ENCODE measurements around the gene MSX2. TPM values are rescaled to one million over a fixed set of nuclear protein-coding genes. Genes with fewer than 3 reads are reported as not detected.

The MSX2 gene
- total and polyA plus RNA-seq, 2 of the 8 experiments (the other 6 are each of a cell fraction or from before 2014, with no cell fraction given) = 0.24 to 0.47 TPM

GRCh38 chr5:174675110-174675509 is 49.3 kb upstream of the MSX2 start:
- H3K4me2 ChIP-seq (ENCODE audit: insufficient read depth in 1 of 2, low read depth in 2 of 2, low read length in 2 of 2) = no peak overlapping the region
- H3K23me2 ChIP-seq (ENCODE audit: low read depth, low read length) = no peaks in the 10 kb centered on the region; the same call in 1 of the 2 replicates
- H2AFZ ChIP-seq (ENCODE audit: low read length) = no peak overlapping the region
- no peak overlapping the region for H4K5ac ChIP-seq (ENCODE audit: insufficient read length, low read depth, low read length)
- WGBS, 2 experiments (ENCODE audit: extremely low coverage in 1 of 2, insufficient coverage in 1 of 2, insufficient read length in 1 of 2, insufficient replicate concordance in 2 of 2, low coverage in 1 of 2, low lambda C conversion rate in 2 of 2, missing lambda C conversion rate in 1 of 2) = 83% methylated on average over 2 of the region's 2 CpGs; no CpG with 5 or more reads in 1 of the 2 experiments
- no peak overlapping the region for H3K4me3 ChIP-seq (ENCODE audit: extremely low read depth in 1 of 4, insufficient read depth in 2 of 4, low read depth in 3 of 4, low read length in 4 of 4)
- no peak overlapping the region for H2BK5ac ChIP-seq (ENCODE audit: low read depth, low read length)
- no peak overlapping the region for H3K23ac ChIP-seq (ENCODE audit: insufficient read length)
- H3K18ac ChIP-seq (ENCODE audit: extremely low read depth, low read length) = no peak overlapping the region
- no peak overlapping the region for H2BK120ac ChIP-seq (replicated peaks; ENCODE audit: low read depth, low read length)
- no peak overlapping the region for H2BK12ac ChIP-seq (ENCODE audit: low read depth, low read length)
- TF ChIP-seq JUN (IDR thresholded peaks at IDR 0.05; ENCODE audit: low read depth, low read length) (no peak), SRF (IDR thresholded peaks at IDR 0.05; ENCODE audit: low read depth, low read length) (no peak)
- no peak overlapping the region for H4K91ac ChIP-seq (replicated peaks; ENCODE audit: insufficient read length, low read length)
- H3K79me2 ChIP-seq (ENCODE audit: control insufficient read depth in 1 of 2, insufficient read depth in 2 of 2, low read length in 2 of 2) = no peaks in the 10 kb centered on the region
- H3K14ac ChIP-seq (ENCODE audit: insufficient read length) = no peak overlapping the region
- no peak overlapping the region for H2BK20ac ChIP-seq (ENCODE audit: low read length)
- no peak overlapping the region for H2BK15ac ChIP-seq (ENCODE audit: low read length)
- no peaks in the 10 kb centered on the region for H3K27me3 ChIP-seq (replicated peaks in 1 of 4; ENCODE audit: control insufficient read depth in 3 of 4, extremely low read depth in 1 of 4, insufficient read depth in 3 of 4, low read length in 3 of 4)
- no peak overlapping the region for H3K9ac ChIP-seq (replicated peaks in 1 of 4; ENCODE audit: extremely low read depth in 1 of 4, low read depth in 3 of 4, low read length in 3 of 4)
- H3K4me1 ChIP-seq (replicated peaks in 1 of 4; ENCODE audit: control insufficient read depth in 3 of 4, insufficient read depth in 4 of 4, low read length in 3 of 4) = 0 out of 7 replicates have a peak, but pooled peaks cover 0 to 2% (median 0%) of the 10 kb centered on the region in 4 experiments
- CTCF ChIA-PET (ENCODE audit: partially characterized antibody) = no interaction called here
- no peak overlapping the region for H3K4ac ChIP-seq (replicated peaks; ENCODE audit: insufficient read length, low read depth, low read length)
- FAIRE-seq = no peak
- no peaks in the 10 kb centered on the region for H3K79me1 ChIP-seq (ENCODE audit: low read depth, low read length)
- H4K20me1 ChIP-seq (replicated peaks in 1 of 2; ENCODE audit: control insufficient read depth in 1 of 2, insufficient read depth in 2 of 2, low read length in 2 of 2) = no peaks in the 10 kb centered on the region
- H3K56ac ChIP-seq (replicated peaks; ENCODE audit: insufficient read length, low read depth, low read length) = no peak overlapping the region
- H2AK5ac ChIP-seq (ENCODE audit: low read depth, low read length) = no peak overlapping the region
- H3K9me3 ChIP-seq (ENCODE audit: insufficient read depth in 2 of 2, low read depth in 1 of 2, low read length in 1 of 2) = no peaks in the 10 kb centered on the region
- H3K36me3 ChIP-seq (ENCODE audit: control insufficient read depth in 2 of 4, insufficient read depth in 4 of 4, low read length in 3 of 4) = no peaks in the 10 kb centered on the region
- no peak overlapping the region for H4K8ac ChIP-seq (ENCODE audit: extremely low read depth, insufficient read depth, low read length)
- POLR2A ChIA-PET (ENCODE audit: partially characterized antibody) = interaction anchor here (0.7 kb wide), 1 partner anchor 150 kb away, joined by 3 read pairs; no protein-coding TSS in a partner anchor
- no peak for DNase-seq (ENCODE audit: low read depth in 1 of 2, low spot score in 2 of 2)
- H3K27ac ChIP-seq (ENCODE audit: low read depth, low read length) = no peak overlapping the region
